NOMO-1 (cell line): ENCODE data around the gene TRIM49D2.
"Not testable (repeated sequence)": the region's sequence is repeated elsewhere in the genome, so short reads cannot be mapped to it uniquely, and the experiment has no call there.

ENCODE experiments used
- DNase-seq, 2 experiments: peaks; one replicate each; lab custom pipeline; 2025; ENCODE audit not compliant: unreplicated experiment in 2 of 2; lab: John Stamatoyannopoulos, UW

Gene TRIM49D2

GRCh38 chr11:89923764-89924163 lies at the start of gene TRIM49D2:
Gene TRIM49D2 (plus strand): TSS chr11:89924064. CDS start chr11:89926762, 2,698 bp downstream.
- DNase-seq = not testable (repeated sequence)

GRCh38 chr11:89877511-89877910 lies 46.4 kb upstream of the TRIM49D2 start:
- DNase-seq = not testable (repeated sequence)

GRCh38 chr11:89893245-89893644 lies 30.6 kb upstream of the TRIM49D2 start:
- not testable (repeated sequence) for DNase-seq

GRCh38 chr11:89900809-89901208 lies 23.1 kb upstream of the TRIM49D2 start:
- not testable (repeated sequence) for DNase-seq

GRCh38 chr11:89922195-89922660 lies 1.6 kb upstream of the TRIM49D2 start, which contains the start of gene TRIM49D1:
Gene TRIM49D1 (minus strand): TSS chr11:89922245. CDS start chr11:89917710, 4,535 bp downstream.
- no peak for DNase-seq

- DNase-seq = not testable (repeated sequence)
Measured at GRCh38 chr11:89960833-89961232, 37.0 kb downstream of the TRIM49D2 start.

GRCh38 chr11:89965737-89966136 lies 41.9 kb downstream of the TRIM49D2 start, which contains the start of gene TRIM64:
Gene TRIM64 (plus strand): TSS chr11:89966037. CDS start chr11:89968504, 2,467 bp downstream.
- DNase-seq = not testable (repeated sequence)
